ENCODE data around the gene FRMD8.
"Not testable (repeated sequence)": the region's sequence is repeated elsewhere in the genome, so short reads cannot be mapped to it uniquely, and the experiment has no call there.

FRMD8 gene

DNA sequence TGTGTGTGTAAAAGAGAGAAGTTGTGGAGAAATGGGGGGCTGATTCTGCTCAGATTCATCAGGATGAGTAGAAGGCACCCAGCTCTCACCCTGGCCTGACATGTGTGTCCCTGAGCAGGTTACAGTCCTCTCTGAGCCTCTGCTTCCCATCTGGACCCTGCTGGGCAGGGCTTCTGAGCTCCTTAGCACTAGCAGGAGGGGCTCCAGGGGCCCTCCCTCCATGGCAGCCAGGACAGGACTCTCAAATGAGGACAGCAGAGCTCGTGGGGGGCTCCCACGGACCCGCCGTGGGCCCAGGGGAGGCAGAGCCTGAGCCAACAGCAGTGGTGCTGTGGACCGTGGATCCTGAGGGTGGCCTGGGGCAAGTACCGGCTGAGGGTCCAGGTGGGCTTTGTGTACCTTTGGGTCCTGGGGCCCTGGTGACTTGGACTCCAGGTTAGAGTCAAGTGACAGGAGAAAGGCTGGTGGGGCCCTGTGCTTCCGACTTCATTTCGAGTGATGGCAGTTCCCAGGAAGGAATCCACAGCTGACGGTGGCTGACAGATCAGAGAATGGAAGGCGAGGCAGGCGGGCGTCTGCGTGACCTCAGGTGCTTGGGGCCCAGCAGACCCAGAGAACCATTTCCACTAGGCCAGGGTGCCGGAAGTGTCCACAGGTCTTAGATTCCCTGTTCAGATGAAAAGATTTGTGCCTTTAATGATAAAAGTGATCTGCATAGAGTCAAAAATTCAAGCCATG is 58.0 kb downstream of the FRMD8 start:
- H3K27me3 ChIP-seq (ENCODE audit: control insufficient read depth in 1 of 2, insufficient read depth in 2 of 2, low read length in 2 of 2), result no peaks in the 10 kb centered on the region
- H3K36me3 ChIP-seq (ENCODE audit: control insufficient read depth in 1 of 2, insufficient read depth in 2 of 2, low read length in 2 of 2), result peaks cover 18 to 31% of the 10 kb centered on the region in 2 donors
- peaks cover 18 to 30% of the 10 kb centered on the region in 2 donors for H3K4me1 ChIP-seq (ENCODE audit: control insufficient read depth in 1 of 2, insufficient read depth in 2 of 2, low read length in 2 of 2)
- no peak overlapping the region for H3K4me3 ChIP-seq (ENCODE audit: low read depth in 1 of 2, low read length in 2 of 2)
- no peaks in the 10 kb centered on the region for H3K9me3 ChIP-seq (ENCODE audit: control insufficient read depth in 1 of 2, low read length in 2 of 2)
- no peak overlapping the region for H3K27ac ChIP-seq (ENCODE audit: low read depth, low read length)
- no peak overlapping the region for H3K9ac ChIP-seq (ENCODE audit: low read depth in 1 of 2, low read length in 2 of 2)

DNA sequence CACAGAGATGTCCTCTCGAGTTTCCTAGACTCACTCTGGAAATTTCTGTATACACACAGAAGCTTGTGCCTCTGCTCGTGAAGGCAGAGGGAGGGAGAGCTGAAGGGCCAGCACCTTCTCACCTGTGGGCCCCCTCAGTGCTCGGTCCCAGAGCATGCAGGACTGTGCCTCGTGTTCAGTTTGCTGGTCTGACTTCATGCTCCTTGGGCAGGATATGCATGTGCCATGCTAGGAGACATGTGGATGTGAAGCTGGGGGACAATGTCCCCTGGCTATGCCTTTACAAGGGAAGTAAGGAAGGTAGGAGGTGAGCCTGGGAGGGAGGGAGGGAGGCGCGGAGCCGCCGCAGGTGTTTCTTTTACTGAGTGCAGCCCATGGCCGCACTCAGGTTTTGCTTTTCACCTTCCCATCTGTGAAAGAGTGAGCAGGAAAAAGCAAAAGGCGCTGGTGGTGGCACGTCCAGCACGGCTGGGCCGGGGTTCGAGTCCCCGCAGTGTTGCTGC is 58.7 kb downstream of the FRMD8 start:
- Histone ChIP-seq H3K27me3 (ENCODE audit: control insufficient read depth in 1 of 2, insufficient read depth in 2 of 2, low read length in 2 of 2) (no peaks in the 10 kb centered on the region), H3K36me3 (ENCODE audit: control insufficient read depth in 1 of 2, insufficient read depth in 2 of 2, low read length in 2 of 2) (peaks cover 18 to 30% of the 10 kb centered on the region in 2 donors), H3K9me3 (ENCODE audit: control insufficient read depth in 1 of 2, low read length in 2 of 2) (no peaks in the 10 kb centered on the region), H3K4me3 (ENCODE audit: low read depth in 1 of 2, low read length in 2 of 2) (no peak overlapping the region), H3K4me1 (ENCODE audit: control insufficient read depth in 1 of 2, insufficient read depth in 2 of 2, low read length in 2 of 2) (peaks cover 18 to 29% of the 10 kb centered on the region in 2 donors), H3K27ac (ENCODE audit: low read depth, low read length) (no peak overlapping the region), H3K9ac (ENCODE audit: low read depth in 1 of 2, low read length in 2 of 2) (no peak overlapping the region)

DNA sequence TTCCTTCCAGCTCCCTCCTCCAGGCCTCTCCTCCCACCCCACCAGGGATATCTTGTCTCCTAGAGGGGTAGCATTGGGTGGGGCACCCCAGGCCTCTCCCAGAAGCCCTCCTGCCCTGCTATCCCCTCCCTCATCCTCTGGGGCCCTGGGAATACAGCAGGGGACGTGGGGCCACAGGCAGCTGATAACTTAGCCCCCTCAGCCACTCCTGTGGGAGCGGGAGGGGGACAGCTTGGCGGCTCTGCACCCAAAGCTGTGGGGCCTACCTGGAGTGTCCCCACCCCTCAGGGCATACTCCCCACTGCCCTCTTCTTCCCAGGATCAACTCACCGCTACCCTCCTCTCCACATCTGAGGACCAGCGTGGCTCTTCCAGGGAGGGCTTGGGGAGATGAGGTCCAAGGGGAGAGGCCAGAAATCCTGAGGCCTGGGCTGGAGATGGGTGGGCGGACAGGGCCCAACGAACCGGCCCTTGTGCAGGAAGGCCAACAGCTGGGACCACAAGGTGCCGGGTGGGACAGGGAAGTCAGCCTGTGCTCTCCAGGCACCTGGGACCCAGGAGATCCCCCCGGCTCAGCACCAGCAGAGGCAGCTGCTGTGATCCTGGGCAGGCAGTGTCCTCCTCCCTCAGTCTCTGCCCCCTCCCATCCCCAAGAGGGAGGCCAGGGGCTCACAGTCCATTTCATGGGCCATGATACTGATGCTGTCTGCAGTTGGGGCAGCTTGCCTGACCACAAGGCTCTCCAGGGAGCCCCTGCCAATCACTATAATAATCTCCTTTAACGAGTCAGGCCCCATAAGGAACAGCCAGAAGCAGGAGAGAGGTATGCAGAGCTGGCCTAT is 59.4 kb downstream of the FRMD8 start:
- Histone ChIP-seq H3K36me3 (ENCODE audit: control insufficient read depth in 1 of 2, insufficient read depth in 2 of 2, low read length in 2 of 2) (peaks cover 18 to 28% of the 10 kb centered on the region in 2 donors), H3K27ac (ENCODE audit: low read depth, low read length) (no peak overlapping the region), H3K4me1 (ENCODE audit: control insufficient read depth in 1 of 2, insufficient read depth in 2 of 2, low read length in 2 of 2) (peaks cover 17 to 24% of the 10 kb centered on the region in 2 donors), H3K9ac (ENCODE audit: low read depth in 1 of 2, low read length in 2 of 2) (no peak overlapping the region), H3K4me3 (ENCODE audit: low read depth in 1 of 2, low read length in 2 of 2) (no peak overlapping the region), H3K27me3 (ENCODE audit: control insufficient read depth in 1 of 2, insufficient read depth in 2 of 2, low read length in 2 of 2) (no peaks in the 10 kb centered on the region), H3K9me3 (ENCODE audit: control insufficient read depth in 1 of 2, low read length in 2 of 2) (no peaks in the 10 kb centered on the region)

DNA sequence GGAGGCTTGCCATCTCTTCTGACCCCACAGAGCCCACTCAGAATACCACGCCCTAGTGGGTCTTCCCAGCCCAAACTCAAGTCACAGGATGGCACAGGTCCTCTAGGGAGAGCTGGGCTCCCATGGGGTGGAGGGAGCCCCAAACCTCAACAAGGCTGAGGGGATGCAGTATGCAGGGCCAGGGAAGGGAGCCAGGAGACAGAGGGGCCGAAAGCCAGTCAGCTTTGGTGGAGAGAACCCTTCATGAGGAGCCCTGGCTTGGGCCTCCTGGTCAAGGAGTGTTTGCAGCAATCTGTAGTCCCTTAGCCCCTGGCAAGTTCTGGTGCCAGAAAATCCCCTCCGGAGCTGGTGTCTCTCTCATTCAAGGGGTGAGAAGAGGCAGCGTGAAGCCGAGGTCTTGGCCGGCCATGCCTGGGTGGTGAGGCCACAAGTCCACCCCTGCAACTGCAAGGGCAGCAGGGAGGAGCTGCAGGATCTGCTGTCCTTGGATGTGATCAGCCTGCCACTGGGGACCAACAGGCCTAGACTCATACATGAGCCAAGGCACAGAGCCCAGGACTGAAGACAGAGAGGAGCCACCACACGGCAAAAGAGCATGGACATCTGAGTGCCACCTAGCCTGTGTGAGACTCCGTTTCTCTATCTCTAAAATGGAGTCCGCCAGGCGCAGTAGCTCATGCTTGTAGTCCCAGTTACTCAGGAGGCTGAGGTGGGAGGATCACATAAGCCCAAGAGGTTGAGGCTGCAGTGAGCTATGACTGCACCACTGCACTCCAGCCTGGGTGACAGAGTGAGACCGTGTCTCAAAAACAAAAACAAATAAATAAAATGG is 60.2 kb downstream of the FRMD8 start:
- Histone ChIP-seq H3K4me1 (ENCODE audit: control insufficient read depth in 1 of 2, insufficient read depth in 2 of 2, low read length in 2 of 2) (peaks cover 10 to 18% of the 10 kb centered on the region in 2 donors), H3K9ac (ENCODE audit: low read depth in 1 of 2, low read length in 2 of 2) (no peak overlapping the region), H3K4me3 (ENCODE audit: low read depth in 1 of 2, low read length in 2 of 2) (no peak overlapping the region), H3K9me3 (ENCODE audit: control insufficient read depth in 1 of 2, low read length in 2 of 2) (no peaks in the 10 kb centered on the region), H3K27ac (ENCODE audit: low read depth, low read length) (no peak overlapping the region), H3K36me3 (ENCODE audit: control insufficient read depth in 1 of 2, insufficient read depth in 2 of 2, low read length in 2 of 2) (peaks cover 18 to 27% of the 10 kb centered on the region in 2 donors), H3K27me3 (ENCODE audit: control insufficient read depth in 1 of 2, insufficient read depth in 2 of 2, low read length in 2 of 2) (no peaks in the 10 kb centered on the region)

DNA sequence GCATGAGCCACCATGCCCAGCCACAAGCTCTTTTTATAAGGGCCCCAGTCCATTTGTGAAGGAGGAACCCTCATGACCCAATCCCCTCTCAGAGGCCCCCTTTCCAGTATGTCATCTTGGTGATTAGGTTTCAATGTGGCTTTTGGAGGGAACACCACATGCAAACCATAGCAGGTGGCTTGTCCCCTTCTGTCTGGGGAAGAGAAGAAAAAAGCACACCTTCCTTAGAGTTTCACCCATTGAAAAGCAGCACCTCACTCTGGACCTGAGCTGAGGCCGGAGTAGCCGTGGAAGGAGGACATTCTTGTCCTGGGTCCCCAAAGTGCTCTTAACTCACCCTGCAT is 61.6 kb downstream of the FRMD8 start:
- Histone ChIP-seq H3K9me3 (ENCODE audit: control insufficient read depth in 1 of 2, low read length in 2 of 2) (no peaks in the 10 kb centered on the region), H3K27ac (ENCODE audit: low read depth, low read length) (no peak overlapping the region), H3K4me3 (ENCODE audit: low read depth in 1 of 2, low read length in 2 of 2) (no peak overlapping the region), H3K9ac (ENCODE audit: low read depth in 1 of 2, low read length in 2 of 2) (no peak overlapping the region), H3K4me1 (ENCODE audit: control insufficient read depth in 1 of 2, insufficient read depth in 2 of 2, low read length in 2 of 2) (peaks cover 1 to 7% of the 10 kb centered on the region in 2 donors), H3K36me3 (ENCODE audit: control insufficient read depth in 1 of 2, insufficient read depth in 2 of 2, low read length in 2 of 2) (peaks cover 17 to 23% of the 10 kb centered on the region in 2 donors), H3K27me3 (ENCODE audit: control insufficient read depth in 1 of 2, insufficient read depth in 2 of 2, low read length in 2 of 2) (no peaks in the 10 kb centered on the region)

DNA sequence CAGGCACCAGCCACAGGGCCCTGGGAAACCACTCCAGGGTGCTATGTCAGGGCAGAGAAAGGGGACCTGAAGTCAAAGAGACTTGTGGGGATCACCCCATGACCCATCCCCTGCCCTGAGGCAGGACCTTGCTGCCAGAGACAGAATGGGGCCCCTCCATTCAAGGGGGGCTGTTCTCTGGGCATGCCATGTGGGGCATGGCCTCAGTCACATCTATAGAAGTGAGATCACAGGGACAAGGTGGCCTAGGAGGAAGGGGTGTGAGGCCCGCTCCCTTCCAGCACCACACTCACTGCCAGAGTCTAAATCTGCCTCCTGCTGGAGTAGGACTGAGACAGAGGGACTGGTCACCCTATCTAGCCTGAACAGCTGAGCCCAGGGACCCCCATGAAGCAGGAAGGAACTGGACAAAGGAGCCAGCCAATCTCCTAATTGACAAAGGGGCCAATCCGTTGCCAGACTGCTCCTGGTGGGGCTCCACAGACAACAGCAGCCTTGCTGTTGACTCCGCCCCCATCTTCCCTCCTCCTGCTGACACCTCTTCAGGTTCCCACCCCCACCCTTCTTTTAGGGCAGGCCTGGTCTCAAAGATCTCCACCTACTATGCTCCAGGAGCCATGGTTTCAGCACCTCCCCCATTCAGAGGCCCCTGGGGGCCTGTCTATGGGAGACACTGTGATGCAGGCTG is 62.1 kb downstream of the FRMD8 start:
- Histone ChIP-seq H3K9me3 (ENCODE audit: control insufficient read depth in 1 of 2, low read length in 2 of 2) (no peaks in the 10 kb centered on the region), H3K9ac (ENCODE audit: low read depth in 1 of 2, low read length in 2 of 2) (no peak overlapping the region), H3K36me3 (ENCODE audit: control insufficient read depth in 1 of 2, insufficient read depth in 2 of 2, low read length in 2 of 2) (peaks cover 13 to 19% of the 10 kb centered on the region in 2 donors), H3K4me3 (ENCODE audit: low read depth in 1 of 2, low read length in 2 of 2) (no peak overlapping the region), H3K4me1 (ENCODE audit: control insufficient read depth in 1 of 2, insufficient read depth in 2 of 2, low read length in 2 of 2) (peaks cover 0 to 3% of the 10 kb centered on the region in 2 donors), H3K27me3 (ENCODE audit: control insufficient read depth in 1 of 2, insufficient read depth in 2 of 2, low read length in 2 of 2) (no peaks in the 10 kb centered on the region), H3K27ac (ENCODE audit: low read depth, low read length) (no peak overlapping the region)

DNA sequence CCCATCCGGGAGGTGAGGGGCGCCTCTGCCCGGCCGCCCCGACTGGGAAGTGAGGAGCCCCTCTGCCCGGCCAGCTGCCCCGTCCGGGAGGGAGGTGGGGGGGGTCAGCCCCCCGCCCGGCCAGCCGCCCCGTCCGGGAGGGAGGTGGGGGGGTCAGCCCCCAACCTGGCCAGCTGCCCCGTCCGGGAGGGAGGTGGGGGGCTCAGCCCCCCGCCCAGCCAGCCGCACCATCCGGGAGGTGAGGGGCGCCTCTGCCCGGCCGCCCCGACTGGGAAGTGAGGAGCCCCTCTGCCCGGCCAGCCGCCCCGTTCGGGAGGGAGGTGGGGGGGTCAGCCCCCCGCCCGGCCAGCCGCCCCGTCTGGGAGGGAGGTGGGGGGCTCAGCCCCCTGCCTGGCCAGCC is 64.9 kb downstream of the FRMD8 start:
- not testable (repeated sequence) for H3K9me3 ChIP-seq (ENCODE audit: control insufficient read depth in 1 of 2, low read length in 2 of 2); H3K27ac ChIP-seq (ENCODE audit: low read depth, low read length); H3K36me3 ChIP-seq (ENCODE audit: control insufficient read depth in 1 of 2, insufficient read depth in 2 of 2, low read length in 2 of 2); H3K4me1 ChIP-seq (ENCODE audit: control insufficient read depth in 1 of 2, insufficient read depth in 2 of 2, low read length in 2 of 2); H3K9ac ChIP-seq (ENCODE audit: low read depth in 1 of 2, low read length in 2 of 2); H3K27me3 ChIP-seq (ENCODE audit: control insufficient read depth in 1 of 2, insufficient read depth in 2 of 2, low read length in 2 of 2); H3K4me3 ChIP-seq (ENCODE audit: low read depth in 1 of 2, low read length in 2 of 2)

DNA sequence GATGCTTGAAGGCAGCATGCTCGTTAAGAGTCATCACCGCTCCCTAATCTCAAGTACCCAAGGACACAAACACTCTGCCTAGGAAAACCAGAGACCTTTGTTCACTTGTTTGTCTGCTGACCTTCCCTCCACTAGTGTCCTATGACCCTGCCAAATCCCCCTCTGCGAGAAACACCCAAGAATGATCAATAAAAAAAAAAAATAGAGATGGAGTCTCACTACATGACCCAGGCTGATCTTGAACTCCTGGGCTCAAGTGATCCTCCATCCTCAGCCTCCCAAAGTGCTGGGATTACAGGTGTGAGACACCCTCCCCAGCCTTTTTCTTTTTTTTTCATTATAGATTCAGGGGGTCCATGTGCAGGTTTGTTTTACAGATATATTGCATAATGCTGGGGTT is 65.8 kb downstream of the FRMD8 start:
- not testable (repeated sequence) for H3K9ac ChIP-seq (ENCODE audit: low read depth in 1 of 2, low read length in 2 of 2); H3K4me3 ChIP-seq (ENCODE audit: low read depth in 1 of 2, low read length in 2 of 2); H3K27me3 ChIP-seq (ENCODE audit: control insufficient read depth in 1 of 2, insufficient read depth in 2 of 2, low read length in 2 of 2); H3K27ac ChIP-seq (ENCODE audit: low read depth, low read length); H3K9me3 ChIP-seq (ENCODE audit: control insufficient read depth in 1 of 2, low read length in 2 of 2); H3K36me3 ChIP-seq (ENCODE audit: control insufficient read depth in 1 of 2, insufficient read depth in 2 of 2, low read length in 2 of 2); H3K4me1 ChIP-seq (ENCODE audit: control insufficient read depth in 1 of 2, insufficient read depth in 2 of 2, low read length in 2 of 2)

DNA sequence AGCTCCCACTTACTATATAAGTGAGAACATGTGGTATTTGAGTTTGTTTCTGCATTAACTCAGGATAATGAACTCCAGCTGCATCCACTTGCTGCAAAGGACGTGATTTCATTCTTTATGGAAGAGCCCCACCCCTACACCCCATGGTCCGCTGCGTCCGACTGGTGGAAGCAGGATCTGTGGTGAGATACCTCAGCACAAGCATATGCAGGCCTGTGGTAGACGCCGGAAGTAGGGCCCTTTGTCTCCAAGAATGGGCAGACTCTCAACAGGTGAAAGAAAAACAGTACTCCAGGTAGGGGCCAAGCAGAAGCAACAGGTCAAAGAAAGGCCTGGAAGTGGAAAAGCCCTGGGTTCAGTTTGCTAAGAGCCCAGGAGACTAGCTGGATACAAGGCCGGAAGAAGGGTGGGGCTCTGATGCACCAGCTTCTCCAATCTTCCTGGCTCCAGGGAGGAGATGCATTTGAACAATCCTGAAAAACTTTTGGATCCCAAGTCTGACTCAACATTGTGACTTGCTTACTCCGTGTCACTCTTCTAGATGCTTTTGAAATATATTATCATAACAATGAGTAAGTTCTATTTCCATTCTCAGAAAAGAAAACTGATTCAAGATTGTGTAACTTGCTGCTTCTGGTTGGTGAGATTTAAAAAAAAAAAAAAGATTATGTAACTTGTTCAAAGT is 66.5 kb downstream of the FRMD8 start:
- Histone ChIP-seq H3K9ac (ENCODE audit: low read depth in 1 of 2, low read length in 2 of 2) (no peak overlapping the region), H3K27ac (ENCODE audit: low read depth, low read length) (no peak overlapping the region), H3K36me3 (ENCODE audit: control insufficient read depth in 1 of 2, insufficient read depth in 2 of 2, low read length in 2 of 2) (no peaks in the 10 kb centered on the region), H3K4me3 (ENCODE audit: low read depth in 1 of 2, low read length in 2 of 2) (no peak overlapping the region), H3K4me1 (ENCODE audit: control insufficient read depth in 1 of 2, insufficient read depth in 2 of 2, low read length in 2 of 2) (peaks cover 5% of the 10 kb centered on the region in 2 donors), H3K27me3 (ENCODE audit: control insufficient read depth in 1 of 2, insufficient read depth in 2 of 2, low read length in 2 of 2) (no peaks in the 10 kb centered on the region), H3K9me3 (ENCODE audit: control insufficient read depth in 1 of 2, low read length in 2 of 2) (no peaks in the 10 kb centered on the region)
